RWPE2 (cell line): ENCODE data around the gene MNT.
A peak's percentile ranks its signal among the peaks of the same experiment; 100 is the strongest.

ENCODE experiments used
- ATAC-seq: fragments of 200-7000 bp; cut with Tn5 transposase; 3 replicates; pipeline ENCODE4 v1.9.1; 2021; ENCODE audit warnings: low read depth
- DNase-seq: peaks from one replicate; pipeline ENCODE4 v3.0.0-alpha.2; 2020; ENCODE audit warnings: low spot score
- H3K27ac ChIP-seq: fragments of 450-650 bp; 2 replicates; pipeline ENCODE4 v1.5.1; 2017; ENCODE audit warnings: mild to moderate bottlenecking; ENCODE audit not compliant: poor library complexity, severe bottlenecking
- H3K27me3 ChIP-seq: fragments of 250-450 bp; sonication (Bioruptor Pico); 2 replicates; pipeline ENCODE4 v1.5.1; 2021; ENCODE audit warnings: mild to moderate bottlenecking, moderate library complexity; ENCODE audit not compliant: insufficient read depth, poor library complexity, severe bottlenecking
- H3K36me3 ChIP-seq: fragments of 250-450 bp; sonication (Bioruptor Pico); 2 replicates; pipeline ENCODE4 v1.5.1; 2020; ENCODE audit warnings: low read depth, mild to moderate bottlenecking, moderate library complexity
- H3K4me1 ChIP-seq: fragments of 250-450 bp; sonication (Bioruptor Pico); 2 replicates; pipeline ENCODE4 v1.5.1; 2021; ENCODE audit warnings: mild to moderate bottlenecking, moderate library complexity; ENCODE audit not compliant: insufficient read depth, poor library complexity, severe bottlenecking
- H3K4me3 ChIP-seq: fragments of 250-450 bp; sonication (Bioruptor Pico); 2 replicates; pipeline ENCODE4 v1.5.1; 2021; ENCODE audit warnings: mild to moderate bottlenecking, moderate library complexity; ENCODE audit not compliant: severe bottlenecking
- H3K9me3 ChIP-seq: fragments of 250-450 bp; sonication (Bioruptor Pico); 2 replicates; pipeline ENCODE4 v1.5.1; 2021; ENCODE audit warnings: mild to moderate bottlenecking, moderate library complexity; ENCODE audit not compliant: severe bottlenecking
- TF ChIP-seq, protein P1 (sequence below): fragments of 450-650 bp; IDR thresholded peaks from one replicate; pipeline ENCODE4 v1.5.1; 2017; ENCODE audit warnings: mild to moderate bottlenecking, moderate library complexity; ENCODE audit not compliant: poor library complexity, severe bottlenecking

Gene MNT

GRCh38 chr17:2393954-2394749 lies 6.7 kb downstream of the MNT start:
- no peaks in the 10 kb centered on the region for H3K27me3 ChIP-seq
- peaks cover 16% of the 10 kb centered on the region for H3K4me1 ChIP-seq
- H3K36me3 ChIP-seq: no peaks in the 10 kb centered on the region
- TF ChIP-seq, protein P1, sequence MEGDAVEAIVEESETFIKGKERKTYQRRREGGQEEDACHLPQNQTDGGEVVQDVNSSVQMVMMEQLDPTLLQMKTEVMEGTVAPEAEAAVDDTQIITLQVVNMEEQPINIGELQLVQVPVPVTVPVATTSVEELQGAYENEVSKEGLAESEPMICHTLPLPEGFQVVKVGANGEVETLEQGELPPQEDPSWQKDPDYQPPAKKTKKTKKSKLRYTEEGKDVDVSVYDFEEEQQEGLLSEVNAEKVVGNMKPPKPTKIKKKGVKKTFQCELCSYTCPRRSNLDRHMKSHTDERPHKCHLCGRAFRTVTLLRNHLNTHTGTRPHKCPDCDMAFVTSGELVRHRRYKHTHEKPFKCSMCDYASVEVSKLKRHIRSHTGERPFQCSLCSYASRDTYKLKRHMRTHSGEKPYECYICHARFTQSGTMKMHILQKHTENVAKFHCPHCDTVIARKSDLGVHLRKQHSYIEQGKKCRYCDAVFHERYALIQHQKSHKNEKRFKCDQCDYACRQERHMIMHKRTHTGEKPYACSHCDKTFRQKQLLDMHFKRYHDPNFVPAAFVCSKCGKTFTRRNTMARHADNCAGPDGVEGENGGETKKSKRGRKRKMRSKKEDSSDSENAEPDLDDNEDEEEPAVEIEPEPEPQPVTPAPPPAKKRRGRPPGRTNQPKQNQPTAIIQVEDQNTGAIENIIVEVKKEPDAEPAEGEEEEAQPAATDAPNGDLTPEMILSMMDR: no peak
- ATAC-seq: no peak
- peak overlapping the region; percentile 59 for H3K4me3 ChIP-seq
- DNase-seq: no peak
- H3K27ac ChIP-seq: peak overlapping the region; percentile 94
- no peaks in the 10 kb centered on the region for H3K9me3 ChIP-seq

GRCh38 chr17:2393174-2393953 lies 7.5 kb downstream of the MNT start:
- Histone ChIP-seq H3K27me3 (no peaks in the 10 kb centered on the region), H3K4me1 (peaks cover 16% of the 10 kb centered on the region), H3K27ac (peak overlapping the region; percentile 94), H3K4me3 (peak overlapping the region; percentile 59), H3K9me3 (no peaks in the 10 kb centered on the region), H3K36me3 (no peaks in the 10 kb centered on the region)
- DNase-seq: peak; percentile 87
- TF ChIP-seq, protein P1: no peak
- ATAC-seq: peak; percentile 18

- no peaks in the 10 kb centered on the region for H3K36me3 ChIP-seq
- peak; percentile 45 for ATAC-seq
- peak; percentile 95 for DNase-seq
- H3K27ac ChIP-seq: peak overlapping the region; percentile 94
- H3K4me1 ChIP-seq: peaks cover 16% of the 10 kb centered on the region
- TF ChIP-seq, protein P1: no peak
- no peaks in the 10 kb centered on the region for H3K9me3 ChIP-seq
- no peaks in the 10 kb centered on the region for H3K27me3 ChIP-seq
- H3K4me3 ChIP-seq: peak overlapping the region; percentile 59
Observed at GRCh38 chr17:2392252-2393173, 8.3 kb downstream of the MNT start.

- Histone ChIP-seq H3K27me3 (no peaks in the 10 kb centered on the region), H3K27ac (peak overlapping the region; percentile 94), H3K36me3 (no peaks in the 10 kb centered on the region), H3K9me3 (no peaks in the 10 kb centered on the region), H3K4me1 (peaks cover 16% of the 10 kb centered on the region), H3K4me3 (peak overlapping the region; percentile 59)
- TF ChIP-seq, protein P1: no peak
- ATAC-seq (no peak), DNase-seq (no peak)
Observed at GRCh38 chr17:2391597-2392251, 9.1 kb downstream of the MNT start.
